HCT116 (cell line): ENCODE results near the gene CCDC107.

Source experiments
- EZH2 ChIP-seq: fragments of 200-600 bp; sonication (generic); IDR thresholded peaks from 2 replicates; pipeline ENCODE4 v1.6.1; 2017; ENCODE audit warnings: antibody characterized with exemption, mixed run types
- POLR2A ChIP-seq: IDR thresholded peaks from 2 replicates; pipeline ENCODE4 v1.7.0; 2011; ENCODE audit warnings: borderline replicate concordance; ENCODE audit not compliant: insufficient read depth, insufficient read length; ENCODE audit errors: extremely low read depth
- POLR2AphosphoS5 ChIP-seq: IDR thresholded peaks from 2 replicates; pipeline ENCODE4 v1.6.1; 2011; ENCODE audit warnings: mild to moderate bottlenecking, low read depth, low read length, moderate library complexity
- ZFX ChIP-seq: fragments of 450-650 bp; IDR thresholded peaks from 2 replicates; pipeline ENCODE4 v1.6.1; 2017
- ZNF274 ChIP-seq: fragments of 200-500 bp; sonication (Bioruptor generic); IDR thresholded peaks from 2 replicates; pipeline ENCODE4 v1.6.1; 2014; ENCODE audit warnings: mild to moderate bottlenecking, low read depth, low read length, inconsistent platforms
- TF ChIP-seq, protein P1 (sequence below), 3 experiments: fragments of 200-600 bp in 1 of 3; sonication (generic) in 1 of 3; IDR thresholded peaks in 2 of 3; conservative IDR thresholded peaks in 1 of 3; 2 replicates each; pipeline ENCODE4 v1.5.1; 2012 to 2017; ENCODE audit warnings: low read depth in 2 of 3, low read length in 2 of 3, antibody characterized with exemption in 1 of 3, borderline replicate concordance in 1 of 3, control low read depth in 1 of 3, mild to moderate bottlenecking in 1 of 3, mixed read lengths in 1 of 3, mixed run types in 1 of 3, moderate library complexity in 1 of 3; ENCODE audit not compliant: insufficient read depth in 1 of 3
- TF ChIP-seq, protein P2 (sequence below): IDR thresholded peaks from 2 replicates; pipeline ENCODE4 v1.6.1; 2012; ENCODE audit warnings: low read depth

DNA sequence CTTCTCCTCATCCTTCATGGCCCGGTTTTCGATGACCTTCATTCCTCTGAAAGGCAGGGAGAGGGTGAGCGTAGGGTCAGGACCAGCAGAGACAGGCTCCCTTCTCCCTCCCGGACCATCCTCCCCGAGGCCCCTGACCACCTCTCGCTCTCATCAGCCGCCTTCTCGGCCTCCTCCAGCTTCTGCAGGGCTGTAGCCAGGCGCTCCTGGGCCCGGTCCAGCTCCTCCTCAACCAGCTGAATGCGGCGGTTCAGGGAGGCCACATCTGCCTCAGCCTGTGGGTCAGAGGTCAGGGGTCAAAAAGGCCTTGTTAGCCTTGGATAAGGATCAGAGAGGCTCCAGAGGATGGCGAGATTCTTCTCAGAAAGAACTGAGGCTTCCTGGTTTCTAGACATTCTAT is 27.4 kb downstream of the CCDC107 start:
- TF ChIP-seq ZNF274 (no peak), POLR2A (no peak), POLR2AphosphoS5 (no peak), ZFX (no peak), EZH2 (no peak)
- TF ChIP-seq, protein P1, sequence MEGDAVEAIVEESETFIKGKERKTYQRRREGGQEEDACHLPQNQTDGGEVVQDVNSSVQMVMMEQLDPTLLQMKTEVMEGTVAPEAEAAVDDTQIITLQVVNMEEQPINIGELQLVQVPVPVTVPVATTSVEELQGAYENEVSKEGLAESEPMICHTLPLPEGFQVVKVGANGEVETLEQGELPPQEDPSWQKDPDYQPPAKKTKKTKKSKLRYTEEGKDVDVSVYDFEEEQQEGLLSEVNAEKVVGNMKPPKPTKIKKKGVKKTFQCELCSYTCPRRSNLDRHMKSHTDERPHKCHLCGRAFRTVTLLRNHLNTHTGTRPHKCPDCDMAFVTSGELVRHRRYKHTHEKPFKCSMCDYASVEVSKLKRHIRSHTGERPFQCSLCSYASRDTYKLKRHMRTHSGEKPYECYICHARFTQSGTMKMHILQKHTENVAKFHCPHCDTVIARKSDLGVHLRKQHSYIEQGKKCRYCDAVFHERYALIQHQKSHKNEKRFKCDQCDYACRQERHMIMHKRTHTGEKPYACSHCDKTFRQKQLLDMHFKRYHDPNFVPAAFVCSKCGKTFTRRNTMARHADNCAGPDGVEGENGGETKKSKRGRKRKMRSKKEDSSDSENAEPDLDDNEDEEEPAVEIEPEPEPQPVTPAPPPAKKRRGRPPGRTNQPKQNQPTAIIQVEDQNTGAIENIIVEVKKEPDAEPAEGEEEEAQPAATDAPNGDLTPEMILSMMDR (IDR thresholded peaks at IDR 0.05 in 2 of 3, conservative IDR thresholded peaks at IDR 0.05 in 1 of 3; ENCODE audit: borderline replicate concordance in 1 of 3, insufficient read depth in 1 of 3, low read depth in 2 of 3, low read length in 2 of 3): no peak
- TF ChIP-seq, protein P2, sequence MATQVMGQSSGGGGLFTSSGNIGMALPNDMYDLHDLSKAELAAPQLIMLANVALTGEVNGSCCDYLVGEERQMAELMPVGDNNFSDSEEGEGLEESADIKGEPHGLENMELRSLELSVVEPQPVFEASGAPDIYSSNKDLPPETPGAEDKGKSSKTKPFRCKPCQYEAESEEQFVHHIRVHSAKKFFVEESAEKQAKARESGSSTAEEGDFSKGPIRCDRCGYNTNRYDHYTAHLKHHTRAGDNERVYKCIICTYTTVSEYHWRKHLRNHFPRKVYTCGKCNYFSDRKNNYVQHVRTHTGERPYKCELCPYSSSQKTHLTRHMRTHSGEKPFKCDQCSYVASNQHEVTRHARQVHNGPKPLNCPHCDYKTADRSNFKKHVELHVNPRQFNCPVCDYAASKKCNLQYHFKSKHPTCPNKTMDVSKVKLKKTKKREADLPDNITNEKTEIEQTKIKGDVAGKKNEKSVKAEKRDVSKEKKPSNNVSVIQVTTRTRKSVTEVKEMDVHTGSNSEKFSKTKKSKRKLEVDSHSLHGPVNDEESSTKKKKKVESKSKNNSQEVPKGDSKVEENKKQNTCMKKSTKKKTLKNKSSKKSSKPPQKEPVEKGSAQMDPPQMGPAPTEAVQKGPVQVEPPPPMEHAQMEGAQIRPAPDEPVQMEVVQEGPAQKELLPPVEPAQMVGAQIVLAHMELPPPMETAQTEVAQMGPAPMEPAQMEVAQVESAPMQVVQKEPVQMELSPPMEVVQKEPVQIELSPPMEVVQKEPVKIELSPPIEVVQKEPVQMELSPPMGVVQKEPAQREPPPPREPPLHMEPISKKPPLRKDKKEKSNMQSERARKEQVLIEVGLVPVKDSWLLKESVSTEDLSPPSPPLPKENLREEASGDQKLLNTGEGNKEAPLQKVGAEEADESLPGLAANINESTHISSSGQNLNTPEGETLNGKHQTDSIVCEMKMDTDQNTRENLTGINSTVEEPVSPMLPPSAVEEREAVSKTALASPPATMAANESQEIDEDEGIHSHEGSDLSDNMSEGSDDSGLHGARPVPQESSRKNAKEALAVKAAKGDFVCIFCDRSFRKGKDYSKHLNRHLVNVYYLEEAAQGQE: no peak
